NB4 (cell line): Measurements from ENCODE around the gene SYTL3.

ENCODE experiments used
- CTCF ChIP-seq: IDR thresholded peaks from one replicate; pipeline ENCODE4 v1.5.1; 2012; ENCODE audit warnings: low read depth, low read length
- POLR2A ChIP-seq: IDR thresholded peaks from 2 replicates; pipeline ENCODE4 v1.6.1; 2011; ENCODE audit warnings: mild to moderate bottlenecking; ENCODE audit not compliant: insufficient read length; ENCODE audit errors: extremely low read depth

DNA sequence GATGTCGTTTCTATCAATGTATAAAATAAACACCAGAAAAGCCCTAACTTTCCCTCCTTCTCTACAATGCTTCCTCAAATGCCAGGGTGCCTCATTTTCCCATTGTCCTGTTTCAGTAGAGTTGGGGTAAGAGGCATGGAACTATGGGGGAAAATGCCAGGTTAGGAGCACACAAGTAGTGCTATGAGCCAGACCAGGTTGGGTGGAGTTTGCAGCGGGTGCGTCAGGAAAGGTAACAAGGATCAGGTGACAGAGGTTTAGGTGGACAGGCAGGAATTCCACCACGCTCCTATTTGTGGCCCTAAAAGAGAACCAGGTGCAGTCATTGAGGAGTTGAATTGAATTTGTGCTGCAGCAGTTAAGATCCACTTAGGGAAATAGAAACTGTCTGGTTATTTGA, 36.5 kb downstream of the SYTL3 start:
- no peak for TF ChIP-seq CTCF
- no peak for TF ChIP-seq POLR2A
